HG03520 (cell line): ENCODE measurements around the gene ANTXR2.
"Not testable (repeated sequence)": the region's sequence is repeated elsewhere in the genome, so short reads cannot be mapped to it uniquely, and the experiment has no call there.

Source experiments
- ATAC-seq: cut with Tn5 transposase; IDR thresholded peaks from one replicate; pipeline ENCODE4 v1.9.1; 2021; ENCODE audit warnings: mild to moderate bottlenecking, moderate library complexity; ENCODE audit not compliant: unreplicated experiment

The ANTXR2 gene

DNA sequence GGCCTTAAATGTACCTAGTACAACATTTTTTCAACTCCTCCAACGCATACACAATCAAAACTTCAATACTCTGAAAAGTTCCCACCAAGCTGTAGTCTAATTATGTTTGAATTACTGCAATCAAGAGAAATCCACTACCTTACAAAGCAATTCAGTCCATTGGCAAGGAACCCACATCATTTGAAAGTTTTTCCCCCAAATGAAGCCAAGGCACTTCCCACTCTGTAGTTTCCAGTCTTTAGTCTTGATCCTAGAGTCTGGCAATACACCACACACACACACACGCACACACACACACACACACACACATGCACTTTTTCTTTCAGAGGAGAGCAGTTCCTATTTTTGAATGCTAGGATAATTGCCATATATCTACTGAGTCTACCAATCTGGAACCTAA lies 79.6 kb downstream of the ANTXR2 start:
- ATAC-seq, result no peak

DNA sequence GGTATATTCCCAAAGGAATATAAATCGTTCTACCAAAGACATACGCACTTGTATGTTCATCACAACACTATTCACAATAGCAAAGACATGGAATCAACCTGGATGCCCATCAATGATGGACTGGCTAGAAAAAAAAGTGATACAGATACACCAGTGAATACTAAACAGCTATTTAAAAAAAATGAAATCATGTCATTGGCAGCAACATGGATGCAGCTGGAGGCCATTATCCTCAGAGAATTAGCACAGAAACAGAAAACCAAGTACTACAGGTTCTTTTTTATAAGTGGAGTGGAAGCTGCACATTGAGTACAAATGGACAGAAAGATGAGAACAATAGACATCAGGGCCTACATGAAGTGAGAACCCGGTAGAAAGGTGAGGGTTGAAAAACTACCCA lies 81.4 kb downstream of the ANTXR2 start:
- no peak for ATAC-seq

- ATAC-seq, result not testable (repeated sequence)
Observed at GRCh38 chr4:79991100-79991499, 81.9 kb downstream of the ANTXR2 start.

- ATAC-seq, result no peak
Observed at GRCh38 chr4:79987401-79987800, 85.6 kb downstream of the ANTXR2 start.

- ATAC-seq, result no peak
Observed at GRCh38 chr4:79983431-79983830, 89.6 kb downstream of the ANTXR2 start.

DNA sequence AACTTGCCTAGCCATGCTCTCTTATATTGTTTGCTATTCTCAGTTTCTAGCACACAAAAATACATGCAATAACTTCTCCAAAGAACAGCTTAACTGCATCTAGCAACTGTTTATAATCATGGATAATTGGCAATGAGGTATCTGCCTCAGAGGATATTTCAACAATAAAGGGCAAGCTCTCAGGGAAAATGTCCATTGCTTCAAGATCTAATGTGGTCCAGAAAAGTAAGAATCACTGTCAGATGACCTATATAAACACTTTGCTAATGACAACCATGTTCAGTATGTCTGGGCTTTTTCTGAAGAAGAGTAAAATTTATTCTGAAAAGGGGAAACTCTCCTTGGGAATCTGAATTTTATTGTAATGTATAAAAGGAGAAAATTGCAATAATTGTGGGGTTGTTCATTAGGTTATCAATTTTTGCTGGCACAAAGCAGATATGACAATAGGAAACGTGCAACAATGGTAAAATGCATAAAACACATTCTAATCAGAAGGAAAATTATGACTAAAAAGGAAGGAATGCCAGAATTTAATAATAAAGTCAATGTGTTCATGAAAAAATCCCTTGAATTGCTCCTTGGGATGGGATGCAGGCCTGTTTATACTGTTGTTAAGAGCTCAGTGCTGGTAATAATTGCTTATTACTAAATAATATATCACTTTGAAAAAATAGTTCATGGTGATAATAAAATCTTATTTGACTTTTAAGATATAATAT lies 90.3 kb downstream of the ANTXR2 start:
- ATAC-seq, result no peak

DNA sequence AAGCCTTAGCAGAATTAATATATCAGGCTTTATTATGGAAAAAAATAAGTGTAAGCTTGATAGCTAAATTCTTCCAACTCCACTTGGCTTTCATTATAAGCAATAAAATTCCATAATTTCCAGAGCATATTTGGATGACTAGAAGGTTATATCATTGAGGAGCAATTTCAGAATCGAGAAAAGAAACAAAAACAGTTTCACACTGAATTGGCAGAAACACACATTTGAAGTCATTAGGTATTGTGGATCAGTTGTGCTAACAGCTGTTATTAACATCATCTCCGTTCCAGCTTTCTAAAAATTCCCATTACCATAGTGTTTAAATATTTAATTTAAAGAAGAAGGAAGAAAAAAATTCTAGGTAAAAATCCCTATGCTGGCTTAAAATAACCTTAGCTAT lies 92.6 kb downstream of the ANTXR2 start:
- ATAC-seq, result no peak

DNA sequence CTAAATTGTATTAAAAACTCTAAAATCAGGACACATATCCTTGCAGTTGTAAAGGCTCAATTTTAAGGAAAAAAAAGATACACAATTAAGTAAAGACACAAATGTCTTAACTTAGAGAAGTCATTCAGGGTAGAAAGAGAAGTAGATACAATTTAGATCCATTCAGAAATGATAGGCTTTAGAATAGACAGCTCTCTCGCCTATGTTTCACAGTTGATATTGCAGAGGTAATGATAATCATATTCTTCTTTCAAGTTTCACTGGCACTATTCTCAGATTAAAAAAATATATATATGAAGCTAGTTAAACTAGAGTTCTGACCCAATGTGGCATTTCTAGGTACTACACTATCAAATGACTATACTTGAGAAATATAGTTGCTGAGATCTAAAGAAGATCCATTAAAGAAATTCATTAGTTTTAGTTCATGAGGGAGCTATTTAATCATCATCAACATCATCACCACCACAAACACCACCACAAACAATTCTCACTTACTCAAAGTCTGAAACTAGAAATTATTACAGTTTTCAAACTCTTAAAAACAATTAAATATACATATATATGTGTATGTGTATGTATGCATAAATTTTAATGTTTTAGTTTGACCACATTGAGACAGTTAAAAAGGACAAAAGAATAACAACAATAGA lies 93.1 kb downstream of the ANTXR2 start:
- ATAC-seq, result no peak

GRCh38 chr4:79977131-79977840 lies 95.7 kb downstream of the ANTXR2 start:
- no peak for ATAC-seq

- ATAC-seq, result no peak
Observed at GRCh38 chr4:79964400-79965211, 108.4 kb downstream of the ANTXR2 start.

GRCh38 chr4:79964020-79964399 lies 109.0 kb downstream of the ANTXR2 start:
- no peak for ATAC-seq

GRCh38 chr4:79959652-79960051 lies 113.4 kb downstream of the ANTXR2 start:
- ATAC-seq, result no peak

DNA sequence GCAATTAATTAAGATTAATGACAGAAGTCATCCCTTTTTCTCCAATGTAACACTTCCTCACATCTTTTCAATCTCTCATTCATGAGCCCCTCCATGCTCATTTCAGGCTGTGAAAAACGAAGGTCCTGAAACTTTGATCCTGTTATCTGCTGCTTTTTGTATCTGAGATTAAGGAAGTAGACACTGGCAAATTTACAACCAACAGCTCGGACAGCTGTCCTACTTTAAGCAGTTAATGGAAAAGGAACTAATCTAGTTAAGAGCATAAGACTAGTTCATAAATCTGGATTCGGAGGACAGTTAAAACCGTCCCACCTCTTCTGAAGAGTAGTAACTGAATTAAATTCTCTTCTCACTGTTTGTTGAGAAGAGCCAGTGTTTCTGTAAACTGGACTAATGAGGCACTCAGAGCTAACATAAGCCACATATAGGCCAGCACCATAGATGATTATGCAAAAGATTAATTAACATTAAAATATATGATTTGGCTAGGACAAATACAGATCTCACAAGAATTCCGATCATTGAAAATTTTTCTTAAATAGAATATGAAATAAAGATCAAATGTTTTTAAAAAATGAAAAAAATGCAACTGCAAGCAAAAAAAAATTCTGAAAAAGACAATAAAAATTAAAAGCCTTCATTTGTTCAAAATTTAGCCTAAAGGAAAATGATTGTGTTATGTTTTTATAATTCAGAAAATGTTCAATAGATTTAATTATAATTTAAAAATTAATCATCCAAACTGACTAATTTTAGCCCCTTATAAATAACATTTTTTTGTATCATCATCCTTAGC lies 114.4 kb downstream of the ANTXR2 start:
- ATAC-seq, result no peak

DNA sequence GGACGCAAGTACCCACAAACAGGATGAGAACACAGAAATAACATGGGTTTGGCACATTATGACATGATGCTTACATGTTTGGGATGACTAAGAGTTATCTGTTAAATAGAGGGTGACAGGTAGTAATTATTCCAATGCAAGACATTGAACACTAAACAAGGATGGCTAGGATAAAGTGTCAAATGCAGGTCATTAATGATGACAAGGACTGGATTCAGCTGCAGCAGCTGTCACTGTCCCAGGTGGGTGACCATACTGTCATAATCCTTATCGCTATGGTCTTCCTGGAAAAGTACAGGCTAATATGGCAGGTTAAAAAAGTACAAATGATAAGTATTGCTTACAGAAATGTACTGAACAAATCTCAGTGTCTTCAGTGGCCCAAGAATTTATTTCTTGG lies 123.9 kb downstream of the ANTXR2 start:
- no peak for ATAC-seq

GRCh38 chr4:79948739-79949138 lies 124.3 kb downstream of the ANTXR2 start:
- ATAC-seq, result no peak

DNA sequence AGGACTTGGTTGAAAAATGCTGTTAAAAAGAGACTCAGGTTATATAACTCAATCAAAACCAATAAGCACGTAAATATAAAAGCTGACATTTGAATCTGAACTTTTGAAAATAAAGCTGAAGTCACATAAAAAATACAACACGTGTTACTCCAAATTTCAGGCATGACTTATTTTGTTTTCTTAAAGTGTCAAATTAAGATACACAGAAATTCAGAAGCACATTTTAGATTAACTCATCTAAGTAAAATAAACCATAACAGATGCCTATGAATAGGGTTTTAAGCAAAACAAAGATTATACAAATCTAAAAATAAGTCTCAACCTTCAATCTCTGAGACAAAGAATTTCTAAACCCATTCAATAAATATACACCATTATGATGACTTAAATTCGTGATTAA lies 124.8 kb downstream of the ANTXR2 start:
- ATAC-seq, result no peak

- no peak for ATAC-seq
Observed at GRCh38 chr4:79947386-79947785, 125.6 kb downstream of the ANTXR2 start.

DNA sequence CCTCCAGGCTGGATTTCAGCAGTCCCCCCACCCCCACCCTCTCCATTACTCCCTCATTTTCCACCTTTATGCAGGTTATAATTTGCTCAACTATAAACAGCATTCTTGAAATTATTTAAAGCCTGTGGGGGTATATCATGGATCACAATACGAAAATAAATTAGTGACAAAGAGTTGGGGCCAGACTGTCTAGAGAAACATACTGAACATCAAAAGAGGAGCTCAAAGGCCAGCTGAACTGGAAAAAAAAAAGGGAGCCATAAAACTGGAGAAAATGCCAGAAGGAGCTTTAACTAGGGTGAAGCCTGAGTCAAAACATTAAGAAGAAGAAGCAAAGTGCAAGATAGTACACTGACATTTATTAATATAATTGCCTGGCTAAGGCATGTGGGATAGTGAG lies 137.8 kb downstream of the ANTXR2 start:
- no peak for ATAC-seq

DNA sequence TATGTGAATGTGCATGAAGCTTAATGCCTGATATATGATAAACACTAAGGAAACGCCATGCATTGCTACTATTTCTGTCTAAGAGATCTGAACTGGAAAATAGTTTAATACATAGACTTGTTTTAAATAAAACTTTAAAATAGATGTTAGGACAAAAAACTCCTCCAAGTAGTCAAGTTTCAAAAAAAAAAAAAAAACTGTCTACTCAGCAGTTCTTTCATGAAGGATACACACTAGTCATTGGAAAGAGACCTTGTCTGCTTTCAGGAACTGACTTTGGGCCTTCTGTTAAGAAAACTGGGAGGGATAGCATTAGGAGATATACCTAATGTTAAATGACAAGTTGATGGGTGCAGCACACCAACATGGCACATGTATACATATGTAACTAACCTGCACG lies 138.4 kb downstream of the ANTXR2 start:
- ATAC-seq, result no peak

- ATAC-seq, result no peak
Observed at GRCh38 chr4:79927931-79928330, 145.1 kb downstream of the ANTXR2 start.

DNA sequence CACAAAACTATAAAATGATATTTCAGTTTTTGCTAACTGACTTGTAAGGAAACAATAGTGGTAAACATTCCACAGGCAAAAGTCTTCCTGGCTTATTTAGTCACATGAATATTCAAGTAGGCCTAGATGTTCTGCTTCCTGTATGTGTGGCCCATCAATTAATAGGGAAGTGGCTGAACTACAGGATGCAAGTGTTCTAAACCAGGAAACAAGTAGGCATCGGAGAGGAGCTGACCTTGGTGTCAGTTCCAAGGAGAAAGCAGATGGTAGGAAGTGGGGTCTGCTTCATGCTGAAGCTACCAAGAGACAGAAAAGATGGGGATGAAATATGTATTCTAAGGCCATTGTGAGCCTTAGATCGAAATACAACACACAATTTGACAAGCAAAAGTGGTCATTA lies 149.7 kb downstream of the ANTXR2 start:
- ATAC-seq, result no peak
